ENCODE results near the gene PRKAR1B.

PRKAR1B gene

GRCh38 chr7:582081-582835 is 144.8 kb downstream of the PRKAR1B start:
- no peak for DNase-seq (ENCODE audit: low read depth, low spot score)
- no peak overlapping the region for H3K27ac ChIP-seq

GRCh38 chr7:578386-578785 is 148.7 kb downstream of the PRKAR1B start:
- no peak overlapping the region for H3K27ac ChIP-seq

GRCh38 chr7:577741-578370 is 149.2 kb downstream of the PRKAR1B start:
- H3K27ac ChIP-seq = no peak overlapping the region
- DNase-seq (ENCODE audit: low read depth, low spot score) = no peak

More at GRCh38 chr7:578386-578785, 148.7 kb downstream of the PRKAR1B start:
- DNase-seq (ENCODE audit: low read depth, low spot score) = no peak

GRCh38 chr7:577278-577665 is 149.8 kb downstream of the PRKAR1B start:
- no peak for DNase-seq (ENCODE audit: low read depth, low spot score)
- H3K27ac ChIP-seq = no peak overlapping the region

GRCh38 chr7:576524-577277 is 150.4 kb downstream of the PRKAR1B start:
- no peak overlapping the region for H3K27ac ChIP-seq
- DNase-seq (ENCODE audit: low read depth, low spot score) = no peak

GRCh38 chr7:575425-576366 is 151.4 kb downstream of the PRKAR1B start:
- DNase-seq (ENCODE audit: low read depth, low spot score) = no peak
- no peak overlapping the region for H3K27ac ChIP-seq

GRCh38 chr7:574661-575395 is 152.3 kb downstream of the PRKAR1B start:
- no peak for DNase-seq (ENCODE audit: low read depth, low spot score)
- no peak overlapping the region for H3K27ac ChIP-seq

GRCh38 chr7:573933-574381 is 153.1 kb downstream of the PRKAR1B start:
- no peak overlapping the region for H3K27ac ChIP-seq
- DNase-seq (ENCODE audit: low read depth, low spot score) = no peak

- no peak for DNase-seq (ENCODE audit: low read depth, low spot score)
These were observed 153.7 kb downstream of the PRKAR1B start for GRCh38 chr7:573269-573932.

GRCh38 chr7:572416-573268 is 154.4 kb downstream of the PRKAR1B start:
- no peak overlapping the region for H3K27ac ChIP-seq
- DNase-seq (ENCODE audit: low read depth, low spot score) = no peak

More at GRCh38 chr7:573269-573932, 153.7 kb downstream of the PRKAR1B start:
- no peak overlapping the region for H3K27ac ChIP-seq

GRCh38 chr7:571718-572415 is 155.2 kb downstream of the PRKAR1B start:
- no peak for DNase-seq (ENCODE audit: low read depth, low spot score)
- H3K27ac ChIP-seq = no peak overlapping the region

- no peak overlapping the region for H3K27ac ChIP-seq
- no peak for DNase-seq (ENCODE audit: low read depth, low spot score)
These were observed 155.9 kb downstream of the PRKAR1B start for GRCh38 chr7:571096-571717.

- H3K27ac ChIP-seq = no peak overlapping the region
- no peak for DNase-seq (ENCODE audit: low read depth, low spot score)
These were observed 156.3 kb downstream of the PRKAR1B start for GRCh38 chr7:570801-571070.

- no peak overlapping the region for H3K27ac ChIP-seq
- DNase-seq (ENCODE audit: low read depth, low spot score) = no peak
These were observed 156.9 kb downstream of the PRKAR1B start for GRCh38 chr7:569996-570800.

GRCh38 chr7:569071-569855 is 157.8 kb downstream of the PRKAR1B start:
- no peak for DNase-seq (ENCODE audit: low read depth, low spot score)
- H3K27ac ChIP-seq = no peak overlapping the region

Data from epithelial cell of prostate (primary cell).